ENCODE measurements around the gene KCNAB1.
A peak's percentile ranks its signal among the peaks of the same experiment; 100 is the strongest.

The KCNAB1 gene

GRCh38 chr3:156456771-156457224, 336.4 kb downstream of the KCNAB1 start:
- TF ChIP-seq YY1 (IDR thresholded peaks at IDR 0.05; ENCODE audit: insufficient read depth, insufficient read length) (peak; percentile 65), SUZ12 (IDR thresholded peaks at IDR 0.05; ENCODE audit: extremely low read depth, insufficient read depth, insufficient read length) (no peak)
- Histone ChIP-seq H3K9ac (ENCODE audit: insufficient read length, low read depth) (no peak overlapping the region), H3K9me3 (ENCODE audit: insufficient read depth, low read length) (no peaks in the 10 kb centered on the region), H3K36me3 (ENCODE audit: insufficient read depth, insufficient read length, low read length) (no peaks in the 10 kb centered on the region), H3K27me3 (ENCODE audit: insufficient read depth, insufficient read length) (no peaks in the 10 kb centered on the region), H3K4me1 (ENCODE audit: insufficient read depth, insufficient read length) (no peaks in the 10 kb centered on the region), H3K4me3 (ENCODE audit: insufficient read length, low read depth) (no peak overlapping the region)
- no peak for DNase-seq (ENCODE audit: low read depth, low spot score)

- no peak overlapping the region for H3K4me3 ChIP-seq (ENCODE audit: insufficient read length, low read depth)
- no peak for DNase-seq (ENCODE audit: low read depth, low spot score)
- H3K4me1 ChIP-seq (ENCODE audit: insufficient read depth, insufficient read length), result no peaks in the 10 kb centered on the region
- no peak for TF ChIP-seq YY1 (IDR thresholded peaks at IDR 0.05; ENCODE audit: insufficient read depth, insufficient read length)
- TF ChIP-seq SUZ12 (IDR thresholded peaks at IDR 0.05; ENCODE audit: extremely low read depth, insufficient read depth, insufficient read length), result no peak
- TF ChIP-seq ZNF274 (IDR thresholded peaks at IDR 0.05; ENCODE audit: low read depth, low read length), result no peak
- H3K9ac ChIP-seq (ENCODE audit: insufficient read length, low read depth), result no peak overlapping the region
- H3K36me3 ChIP-seq (ENCODE audit: insufficient read depth, insufficient read length, low read length), result no peaks in the 10 kb centered on the region
- no peaks in the 10 kb centered on the region for H3K9me3 ChIP-seq (ENCODE audit: insufficient read depth, low read length)
- no peaks in the 10 kb centered on the region for H3K27me3 ChIP-seq (ENCODE audit: insufficient read depth, insufficient read length)
Measured at GRCh38 chr3:156459434-156459833, 339.1 kb downstream of the KCNAB1 start.

- Histone ChIP-seq H3K36me3 (ENCODE audit: insufficient read depth, insufficient read length, low read length) (no peaks in the 10 kb centered on the region), H3K4me3 (ENCODE audit: insufficient read length, low read depth) (no peak overlapping the region), H3K9me3 (ENCODE audit: insufficient read depth, low read length) (no peaks in the 10 kb centered on the region), H3K9ac (ENCODE audit: insufficient read length, low read depth) (no peak overlapping the region), H3K4me1 (ENCODE audit: insufficient read depth, insufficient read length) (no peaks in the 10 kb centered on the region), H3K27me3 (ENCODE audit: insufficient read depth, insufficient read length) (no peaks in the 10 kb centered on the region)
- no peak for DNase-seq (ENCODE audit: low read depth, low spot score)
- TF ChIP-seq YY1 (IDR thresholded peaks at IDR 0.05; ENCODE audit: insufficient read depth, insufficient read length) (no peak), SUZ12 (IDR thresholded peaks at IDR 0.05; ENCODE audit: extremely low read depth, insufficient read depth, insufficient read length) (no peak), ZNF274 (IDR thresholded peaks at IDR 0.05; ENCODE audit: low read depth, low read length) (no peak)
Measured at GRCh38 chr3:156460206-156460611, 339.8 kb downstream of the KCNAB1 start.

GRCh38 chr3:156461889-156462288, 341.5 kb downstream of the KCNAB1 start:
- DNase-seq (ENCODE audit: low read depth, low spot score), result no peak
- H3K4me1 ChIP-seq (ENCODE audit: insufficient read depth, insufficient read length), result no peaks in the 10 kb centered on the region
- no peaks in the 10 kb centered on the region for H3K27me3 ChIP-seq (ENCODE audit: insufficient read depth, insufficient read length)
- no peaks in the 10 kb centered on the region for H3K9me3 ChIP-seq (ENCODE audit: insufficient read depth, low read length)
- no peak for TF ChIP-seq ZNF274 (IDR thresholded peaks at IDR 0.05; ENCODE audit: low read depth, low read length)
- no peak for TF ChIP-seq YY1 (IDR thresholded peaks at IDR 0.05; ENCODE audit: insufficient read depth, insufficient read length)
- no peak for TF ChIP-seq SUZ12 (IDR thresholded peaks at IDR 0.05; ENCODE audit: extremely low read depth, insufficient read depth, insufficient read length)
- H3K36me3 ChIP-seq (ENCODE audit: insufficient read depth, insufficient read length, low read length), result no peaks in the 10 kb centered on the region
- H3K9ac ChIP-seq (ENCODE audit: insufficient read length, low read depth), result no peak overlapping the region
- no peak overlapping the region for H3K4me3 ChIP-seq (ENCODE audit: insufficient read length, low read depth)

GRCh38 chr3:156463123-156463522, 342.7 kb downstream of the KCNAB1 start:
- H3K36me3 ChIP-seq (ENCODE audit: insufficient read depth, insufficient read length, low read length), result no peaks in the 10 kb centered on the region
- TF ChIP-seq ZNF274 (IDR thresholded peaks at IDR 0.05; ENCODE audit: low read depth, low read length) (no peak), SUZ12 (IDR thresholded peaks at IDR 0.05; ENCODE audit: extremely low read depth, insufficient read depth, insufficient read length) (no peak), YY1 (IDR thresholded peaks at IDR 0.05; ENCODE audit: insufficient read depth, insufficient read length) (no peak)
- H3K27me3 ChIP-seq (ENCODE audit: insufficient read depth, insufficient read length), result no peaks in the 10 kb centered on the region
- no peak for DNase-seq (ENCODE audit: low read depth, low spot score)
- no peak overlapping the region for H3K4me3 ChIP-seq (ENCODE audit: insufficient read length, low read depth)
- H3K4me1 ChIP-seq (ENCODE audit: insufficient read depth, insufficient read length), result no peaks in the 10 kb centered on the region
- no peak overlapping the region for H3K9ac ChIP-seq (ENCODE audit: insufficient read length, low read depth)
- no peaks in the 10 kb centered on the region for H3K9me3 ChIP-seq (ENCODE audit: insufficient read depth, low read length)

GRCh38 chr3:156465194-156465593, 344.8 kb downstream of the KCNAB1 start:
- H3K9ac ChIP-seq (ENCODE audit: insufficient read length, low read depth), result no peak overlapping the region
- H3K27me3 ChIP-seq (ENCODE audit: insufficient read depth, insufficient read length), result no peaks in the 10 kb centered on the region
- TF ChIP-seq YY1 (IDR thresholded peaks at IDR 0.05; ENCODE audit: insufficient read depth, insufficient read length) (no peak), ZNF274 (IDR thresholded peaks at IDR 0.05; ENCODE audit: low read depth, low read length) (no peak), SUZ12 (IDR thresholded peaks at IDR 0.05; ENCODE audit: extremely low read depth, insufficient read depth, insufficient read length) (no peak)
- no peak overlapping the region for H3K4me3 ChIP-seq (ENCODE audit: insufficient read length, low read depth)
- no peaks in the 10 kb centered on the region for H3K36me3 ChIP-seq (ENCODE audit: insufficient read depth, insufficient read length, low read length)
- H3K9me3 ChIP-seq (ENCODE audit: insufficient read depth, low read length), result no peaks in the 10 kb centered on the region
- no peaks in the 10 kb centered on the region for H3K4me1 ChIP-seq (ENCODE audit: insufficient read depth, insufficient read length)
- no peak for DNase-seq (ENCODE audit: low read depth, low spot score)

- Histone ChIP-seq H3K27me3 (ENCODE audit: insufficient read depth, insufficient read length) (no peaks in the 10 kb centered on the region), H3K9me3 (ENCODE audit: insufficient read depth, low read length) (no peaks in the 10 kb centered on the region), H3K4me3 (ENCODE audit: insufficient read length, low read depth) (no peak overlapping the region), H3K9ac (ENCODE audit: insufficient read length, low read depth) (no peak overlapping the region), H3K4me1 (ENCODE audit: insufficient read depth, insufficient read length) (no peaks in the 10 kb centered on the region), H3K36me3 (ENCODE audit: insufficient read depth, insufficient read length, low read length) (no peaks in the 10 kb centered on the region)
- DNase-seq (ENCODE audit: low read depth, low spot score), result no peak
- no peak for TF ChIP-seq SUZ12 (IDR thresholded peaks at IDR 0.05; ENCODE audit: extremely low read depth, insufficient read depth, insufficient read length)
- no peak for TF ChIP-seq ZNF274 (IDR thresholded peaks at IDR 0.05; ENCODE audit: low read depth, low read length)
- no peak for TF ChIP-seq YY1 (IDR thresholded peaks at IDR 0.05; ENCODE audit: insufficient read depth, insufficient read length)
Measured at GRCh38 chr3:156469456-156469855, 349.1 kb downstream of the KCNAB1 start.

Measured in NT2/D1 (cell line).